SU-DHL-6 (cell line): Measurements from ENCODE around the gene SMAD6.

Experiments used
- H2AFZ ChIP-seq: fragments of 200-600 bp; sonication (generic); 2 replicates; pipeline ENCODE4 v1.6.1; 2014; ENCODE audit warnings: low read depth, mild to moderate bottlenecking, moderate library complexity, mixed read lengths, antibody characterized with exemption, low read length; ENCODE audit not compliant: severe bottlenecking
- H3F3A ChIP-seq: fragments of 200-600 bp; shearing (Covaris generic); 2 replicates; pipeline ENCODE4 v1.6.0; 2016; ENCODE audit warnings: antibody characterized with exemption, mild to moderate bottlenecking; ENCODE audit not compliant: insufficient read depth
- H3K27ac ChIP-seq: fragments of 200-600 bp; sonication (generic); 2 replicates; pipeline ENCODE4 v1.5.1; 2016; ENCODE audit warnings: low read depth, mild to moderate bottlenecking, low read length, moderate library complexity, mixed read lengths
- H3K27me3 ChIP-seq: fragments of 200-600 bp; sonication (generic), shearing (Covaris generic); 2 replicates; pipeline ENCODE4 v1.6.0; 2014; ENCODE audit warnings: mild to moderate bottlenecking, low read length
- H3K36me3 ChIP-seq: fragments of 200-600 bp; sonication (generic); 2 replicates; pipeline ENCODE4 v1.6.1; 2014; ENCODE audit warnings: mild to moderate bottlenecking, low read length, mixed read lengths
- H3K4me2 ChIP-seq: fragments of 300-600, 200-600 bp; shearing (Covaris generic), sonication (generic); 2 replicates; pipeline ENCODE4 v1.6.0; 2014; ENCODE audit warnings: low read length, low read depth, mild to moderate bottlenecking; ENCODE audit not compliant: poor library complexity, severe bottlenecking
- H3K4me3 ChIP-seq: fragments of 200-600 bp; sonication (generic); 2 replicates; pipeline ENCODE4 v1.5.1; 2014; ENCODE audit warnings: antibody characterized with exemption, low read length, mild to moderate bottlenecking, mixed read lengths; ENCODE audit not compliant: insufficient read depth, poor library complexity, severe bottlenecking
- H3K79me2 ChIP-seq: fragments of 200-600 bp; sonication (generic); 2 replicates; pipeline ENCODE4 v1.6.1; 2014; ENCODE audit warnings: mild to moderate bottlenecking, low read length, moderate library complexity; ENCODE audit not compliant: insufficient read depth
- H3K9ac ChIP-seq: fragments of 200-600 bp; sonication (generic); 2 replicates; pipeline ENCODE4 v1.7.0; 2014; ENCODE audit warnings: mild to moderate bottlenecking, low read length
- H3K9me2 ChIP-seq: fragments of 200-600 bp; sonication (generic); replicated peaks from 2 replicates; pipeline ENCODE4 v1.6.1; 2014; ENCODE audit warnings: low read length; ENCODE audit not compliant: insufficient read depth
- H3K9me3 ChIP-seq: fragments of 200-600 bp; sonication (generic); 2 replicates; pipeline ENCODE4 v1.6.1; 2014; ENCODE audit warnings: low read length, mixed read lengths; ENCODE audit not compliant: insufficient read depth
- H4K20me1 ChIP-seq: fragments of 200-600 bp; sonication (generic); 2 replicates; pipeline ENCODE4 v1.6.1; 2014; ENCODE audit warnings: low read depth, mild to moderate bottlenecking, antibody characterized with exemption, low read length, moderate library complexity, mixed read lengths
- EZH2phosphoT487 ChIP-seq: fragments of 200-600 bp; sonication (generic), shearing (Covaris generic); conservative IDR thresholded peaks from 2 replicates; pipeline ENCODE4 v1.6.1; 2018; ENCODE audit warnings: mild to moderate bottlenecking, antibody characterized with exemption, low read length, moderate library complexity, mixed read lengths
- TF ChIP-seq, protein P1 (sequence below): fragments of 200-600 bp; sonication (generic); IDR thresholded peaks from one replicate; pipeline ENCODE4 v1.5.1; 2017; ENCODE audit warnings: antibody characterized with exemption, mild to moderate bottlenecking, low read length, moderate library complexity; ENCODE audit not compliant: insufficient read depth, poor library complexity, severe bottlenecking

The SMAD6 gene

DNA sequence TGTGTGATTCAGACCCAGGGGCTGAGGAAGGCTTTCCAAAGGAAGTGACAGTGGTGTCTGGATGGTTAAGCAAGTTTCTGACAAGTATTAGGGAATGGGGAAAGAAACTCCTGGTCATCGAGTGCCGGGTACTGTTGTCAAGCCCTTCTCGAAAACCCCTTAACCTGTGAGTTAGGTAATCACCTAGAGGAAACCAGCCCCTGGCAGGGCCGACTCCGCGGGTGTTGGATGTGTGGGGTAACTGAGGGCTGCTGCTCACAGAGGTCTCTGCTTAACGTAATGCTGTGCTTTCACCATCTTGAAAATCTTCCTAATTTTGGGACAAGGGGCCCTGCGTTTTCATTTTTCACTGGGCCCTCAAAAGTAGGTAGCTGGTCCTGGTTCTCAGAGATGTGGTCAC, 67.0 kb downstream of the SMAD6 start:
- no peak overlapping the region for H3K27ac ChIP-seq
- no peaks in the 10 kb centered on the region for H3K79me2 ChIP-seq
- H3K4me2 ChIP-seq, result no peak overlapping the region

DNA sequence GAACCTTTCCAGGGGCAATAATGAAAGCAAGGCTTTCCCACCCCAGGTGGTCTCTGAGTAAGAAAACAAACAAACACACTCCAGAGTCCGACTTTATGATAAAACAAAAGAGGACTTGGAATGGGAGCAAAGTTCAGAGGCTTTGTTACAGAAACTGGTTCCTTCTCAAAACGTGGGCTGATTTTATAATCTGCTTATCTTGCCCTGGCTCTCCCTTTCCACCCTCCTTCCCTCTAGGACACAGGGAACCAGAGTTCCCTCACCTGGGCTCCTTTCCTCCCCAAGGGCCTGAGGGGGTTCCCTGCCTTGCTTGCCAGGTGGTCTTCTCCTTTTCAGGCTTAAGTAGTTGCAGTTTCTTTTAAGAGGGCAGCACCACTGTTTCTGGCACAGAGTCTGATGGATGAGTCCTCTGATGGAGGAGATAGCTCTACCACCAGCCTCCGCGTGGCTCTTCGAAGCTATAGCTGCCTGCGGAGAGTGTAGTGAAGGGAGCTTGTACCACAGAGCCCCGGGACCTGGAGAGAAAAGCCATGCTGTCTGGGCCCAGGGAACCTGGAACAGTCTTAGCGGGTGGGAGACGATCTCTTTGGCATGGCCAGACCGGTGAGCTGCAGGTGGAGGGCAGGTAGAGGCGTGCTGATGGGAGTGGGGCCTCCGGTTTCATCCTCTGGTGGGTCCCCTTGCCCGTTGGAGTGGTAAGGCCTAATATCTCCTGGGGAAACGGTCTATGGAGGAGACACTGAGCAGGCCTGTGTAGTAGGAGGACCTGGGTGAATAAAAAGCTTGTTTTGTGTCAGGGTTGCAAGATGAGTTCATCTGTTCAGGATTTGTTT, 68.7 kb downstream of the SMAD6 start:
- no peaks in the 10 kb centered on the region for H3F3A ChIP-seq
- H3K4me3 ChIP-seq, result no peak overlapping the region
- no peaks in the 10 kb centered on the region for H4K20me1 ChIP-seq
- no peak for TF ChIP-seq EZH2phosphoT487
- TF ChIP-seq, protein P1, sequence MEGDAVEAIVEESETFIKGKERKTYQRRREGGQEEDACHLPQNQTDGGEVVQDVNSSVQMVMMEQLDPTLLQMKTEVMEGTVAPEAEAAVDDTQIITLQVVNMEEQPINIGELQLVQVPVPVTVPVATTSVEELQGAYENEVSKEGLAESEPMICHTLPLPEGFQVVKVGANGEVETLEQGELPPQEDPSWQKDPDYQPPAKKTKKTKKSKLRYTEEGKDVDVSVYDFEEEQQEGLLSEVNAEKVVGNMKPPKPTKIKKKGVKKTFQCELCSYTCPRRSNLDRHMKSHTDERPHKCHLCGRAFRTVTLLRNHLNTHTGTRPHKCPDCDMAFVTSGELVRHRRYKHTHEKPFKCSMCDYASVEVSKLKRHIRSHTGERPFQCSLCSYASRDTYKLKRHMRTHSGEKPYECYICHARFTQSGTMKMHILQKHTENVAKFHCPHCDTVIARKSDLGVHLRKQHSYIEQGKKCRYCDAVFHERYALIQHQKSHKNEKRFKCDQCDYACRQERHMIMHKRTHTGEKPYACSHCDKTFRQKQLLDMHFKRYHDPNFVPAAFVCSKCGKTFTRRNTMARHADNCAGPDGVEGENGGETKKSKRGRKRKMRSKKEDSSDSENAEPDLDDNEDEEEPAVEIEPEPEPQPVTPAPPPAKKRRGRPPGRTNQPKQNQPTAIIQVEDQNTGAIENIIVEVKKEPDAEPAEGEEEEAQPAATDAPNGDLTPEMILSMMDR, result no peak
- no peak overlapping the region for H3K4me2 ChIP-seq
- H3K9ac ChIP-seq, result no peak overlapping the region
- H3K9me3 ChIP-seq, result no peaks in the 10 kb centered on the region
- H2AFZ ChIP-seq, result no peak overlapping the region
- H3K27ac ChIP-seq, result no peak overlapping the region
- no peaks in the 10 kb centered on the region for H3K79me2 ChIP-seq
- no peaks in the 10 kb centered on the region for H3K9me2 ChIP-seq
- no peaks in the 10 kb centered on the region for H3K36me3 ChIP-seq
- H3K27me3 ChIP-seq, result no peaks in the 10 kb centered on the region

More for the DNA sequence above, 67.0 kb downstream of the SMAD6 start:
- Histone ChIP-seq H4K20me1 (no peaks in the 10 kb centered on the region), H3K9me3 (no peaks in the 10 kb centered on the region), H3K9ac (no peak overlapping the region), H3K36me3 (no peaks in the 10 kb centered on the region), H3K27me3 (no peaks in the 10 kb centered on the region), H2AFZ (no peak overlapping the region), H3K9me2 (no peaks in the 10 kb centered on the region), H3K4me3 (no peak overlapping the region), H3F3A (no peaks in the 10 kb centered on the region)
- no peak for TF ChIP-seq EZH2phosphoT487
- TF ChIP-seq, protein P1, result no peak

DNA sequence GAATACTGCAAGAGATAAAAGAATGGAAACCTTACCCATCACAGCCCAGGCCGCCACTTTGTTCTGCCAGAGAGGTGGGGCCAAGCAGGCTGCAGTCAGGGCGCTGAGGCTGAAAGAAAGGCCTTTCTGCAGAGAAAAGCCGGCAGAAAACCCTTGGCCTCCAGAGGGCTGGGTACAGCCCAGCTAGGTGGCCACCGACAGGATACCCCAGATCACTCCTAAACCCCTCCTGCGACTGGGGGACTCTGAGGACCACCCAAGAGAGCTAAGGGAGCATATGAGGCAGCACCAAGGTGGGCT, 69.3 kb downstream of the SMAD6 start:
- Histone ChIP-seq H4K20me1 (no peaks in the 10 kb centered on the region), H3K9ac (no peak overlapping the region), H3K4me2 (no peak overlapping the region), H3K9me3 (no peaks in the 10 kb centered on the region), H3K9me2 (no peaks in the 10 kb centered on the region), H3F3A (no peaks in the 10 kb centered on the region), H3K27me3 (no peaks in the 10 kb centered on the region), H3K27ac (no peak overlapping the region), H2AFZ (no peak overlapping the region), H3K79me2 (no peaks in the 10 kb centered on the region), H3K4me3 (no peak overlapping the region), H3K36me3 (no peaks in the 10 kb centered on the region)
- TF ChIP-seq, protein P1, result no peak
- no peak for TF ChIP-seq EZH2phosphoT487
